Neuronal stem cell (in vitro differentiated cells): ENCODE measurements around the gene MECR.

Source experiments
- DNase-seq: peaks from one replicate; pipeline ENCODE4 v3.0.0-alpha.2; 2013; ENCODE audit warnings: low spot score
- H2AFZ ChIP-seq: one replicate; pipeline ENCODE4 v1.6.1; 2013; ENCODE audit warnings: mild to moderate bottlenecking, low read length, inconsistent platforms
- H2AK5ac ChIP-seq: 2 replicates; pipeline ENCODE4 v1.6.1; 2013; ENCODE audit warnings: low read depth, mild to moderate bottlenecking, inconsistent platforms, low read length, moderate library complexity, mixed read lengths
- H2BK120ac ChIP-seq: 2 replicates; pipeline ENCODE4 v1.6.1; 2013; ENCODE audit warnings: low read depth, mild to moderate bottlenecking, inconsistent platforms, low read length, moderate library complexity, mixed read lengths
- H2BK12ac ChIP-seq: one replicate; pipeline ENCODE4 v1.6.1; 2013; ENCODE audit warnings: low read length, inconsistent platforms
- H2BK15ac ChIP-seq: 2 replicates; pipeline ENCODE4 v1.6.1; 2013; ENCODE audit warnings: mild to moderate bottlenecking, low read length, inconsistent platforms, mixed read lengths
- H2BK5ac ChIP-seq: one replicate; pipeline ENCODE4 v1.6.1; 2013; ENCODE audit warnings: inconsistent platforms, mild to moderate bottlenecking, low read length, moderate library complexity
- H3K14ac ChIP-seq: one replicate; pipeline ENCODE4 v1.6.1; 2013; ENCODE audit warnings: low read length, inconsistent platforms
- H3K18ac ChIP-seq: 2 replicates; pipeline ENCODE4 v1.6.1; 2013; ENCODE audit warnings: low read length, inconsistent platforms
- H3K23ac ChIP-seq: 2 replicates; pipeline ENCODE4 v1.6.1; 2013; ENCODE audit warnings: low read depth, mild to moderate bottlenecking, mixed read lengths, low read length, inconsistent platforms; ENCODE audit not compliant: poor library complexity
- H3K27ac ChIP-seq: replicated peaks from 3 replicates; pipeline ENCODE4 v1.5.1; 2013; ENCODE audit warnings: low read length, inconsistent platforms
- H3K27me3 ChIP-seq, 3 experiments: 2 replicates each; pipeline ENCODE4 v1.6.1; 2013; ENCODE audit warnings: low read length in 3 of 3, mild to moderate bottlenecking in 2 of 3, inconsistent platforms in 1 of 3, low read depth in 1 of 3, mixed read lengths in 1 of 3, moderate library complexity in 1 of 3; ENCODE audit not compliant: control insufficient read depth in 3 of 3, insufficient read depth in 3 of 3
- H3K36me3 ChIP-seq, 2 donors: replicated peaks in 1 of 2; 2 replicates each; pipeline ENCODE4 v1.6.1; 2013; ENCODE audit warnings: low read length in 2 of 2; ENCODE audit not compliant: control insufficient read depth in 2 of 2, insufficient read depth in 2 of 2
- H3K4ac ChIP-seq: 2 replicates; pipeline ENCODE4 v1.6.1; 2013; ENCODE audit warnings: inconsistent platforms, mild to moderate bottlenecking, low read length, moderate library complexity
- H3K4me1 ChIP-seq, 2 donors: 1 replicate in 1 of 2; 2 replicates in 1 of 2; pipeline ENCODE4 v1.6.1; 2013; ENCODE audit warnings: low read length in 2 of 2, low read depth in 1 of 2; ENCODE audit not compliant: control insufficient read depth in 2 of 2, insufficient read depth in 1 of 2
- H3K4me2 ChIP-seq: one replicate; pipeline ENCODE4 v1.6.1; 2013; ENCODE audit warnings: mild to moderate bottlenecking, low read length, inconsistent platforms; ENCODE audit not compliant: insufficient read depth, poor library complexity, severe bottlenecking
- H3K4me3 ChIP-seq, 2 donors: 2 replicates each; pipeline ENCODE4 v1.5.1; 2013; ENCODE audit warnings: low read length in 2 of 2, mild to moderate bottlenecking in 2 of 2, inconsistent platforms in 1 of 2, moderate library complexity in 1 of 2
- H3K79me1 ChIP-seq: one replicate; pipeline ENCODE4 v1.6.1; 2013; ENCODE audit warnings: low read depth, mild to moderate bottlenecking, inconsistent platforms, low read length, moderate library complexity
- H3K9ac ChIP-seq: one replicate; pipeline ENCODE4 v1.6.1; 2013; ENCODE audit warnings: mild to moderate bottlenecking, low read depth, low read length, inconsistent platforms; ENCODE audit not compliant: poor library complexity
- H3K9me3 ChIP-seq, 2 donors: replicated peaks in 1 of 2; 2 replicates each; pipeline versions ENCODE3 to v1.6.1; 2013; ENCODE audit warnings: low read length in 2 of 2, mild to moderate bottlenecking in 2 of 2, inconsistent platforms in 1 of 2, low read depth in 1 of 2, mixed read lengths in 1 of 2, moderate library complexity in 1 of 2; ENCODE audit not compliant: control insufficient read depth in 2 of 2, insufficient read depth in 1 of 2
- H4K8ac ChIP-seq: one replicate; pipeline ENCODE4 v1.6.1; 2013; ENCODE audit warnings: low read depth, mild to moderate bottlenecking, inconsistent platforms, low read length, moderate library complexity
- H4K91ac ChIP-seq: one replicate; pipeline ENCODE4 v1.6.1; 2013; ENCODE audit warnings: low read length, low read depth, mild to moderate bottlenecking, inconsistent platforms; ENCODE audit not compliant: poor library complexity
- WGBS, 2 donors: extraction: QIAGEN DNeasy Blood & Tissue Kit; methylation state at CpG; one replicate each; pipeline ENCODE4 v1.1.7; 2013; ENCODE audit warnings: missing lambda C conversion rate in 2 of 2, mixed read lengths in 1 of 2; ENCODE audit not compliant: insufficient read length in 2 of 2, insufficient replicate concordance in 1 of 2; ENCODE audit errors: extremely low coverage in 2 of 2; 5-methylcytosine and 5-hydroxymethylcytosine counted together

The MECR gene

GRCh38 chr1:29171521-29171920 is 59.2 kb downstream of the MECR start:
- Histone ChIP-seq H2BK12ac (no peak overlapping the region), H3K4me1 (no peaks in the 10 kb centered on the region), H4K8ac (no peak overlapping the region), H3K9ac (no peak overlapping the region), H3K4me3 (no peak overlapping the region), H3K36me3 (peaks cover 2 to 86% of the 10 kb centered on the region in 2 donors), H2AK5ac (no peak overlapping the region), H4K91ac (no peak overlapping the region), H3K79me1 (no peaks in the 10 kb centered on the region), H2AFZ (no peak overlapping the region), H3K27me3 (no peaks in the 10 kb centered on the region), H2BK15ac (no peak overlapping the region), H3K14ac (no peak overlapping the region), H3K4ac (no peak overlapping the region), H3K9me3 (peaks cover 0 to 8% of the 10 kb centered on the region in 2 donors), H3K18ac (no peak overlapping the region), H2BK5ac (no peak overlapping the region), H3K4me2 (no peak overlapping the region), H2BK120ac (no peak overlapping the region), H3K27ac (no peak overlapping the region), H3K23ac (no peak overlapping the region)
- no peak for DNase-seq
- WGBS, 2 donors, result no CpG with 5 or more reads among the region's 5 CpGs

GRCh38 chr1:29171089-29171488 is 59.6 kb downstream of the MECR start:
- Histone ChIP-seq H2BK5ac (no peak overlapping the region), H3K4me3 (no peak overlapping the region), H3K23ac (no peak overlapping the region), H3K4me2 (no peak overlapping the region), H3K79me1 (no peaks in the 10 kb centered on the region), H4K8ac (no peak overlapping the region), H4K91ac (no peak overlapping the region), H2AFZ (no peak overlapping the region), H3K4me1 (peaks cover 0 to 1% of the 10 kb centered on the region in 2 donors), H2AK5ac (no peak overlapping the region), H3K18ac (no peak overlapping the region), H3K14ac (no peak overlapping the region), H3K9me3 (peaks cover 0 to 4% of the 10 kb centered on the region in 2 donors), H2BK120ac (no peak overlapping the region), H2BK15ac (no peak overlapping the region), H2BK12ac (no peak overlapping the region), H3K4ac (no peak overlapping the region), H3K36me3 (peaks cover 4 to 86% of the 10 kb centered on the region in 2 donors), H3K27ac (no peak overlapping the region), H3K27me3 (no peaks in the 10 kb centered on the region), H3K9ac (no peak overlapping the region)
- no peak for DNase-seq
- WGBS, 2 donors, result no CpG with 5 or more reads among the region's 3 CpGs

GRCh38 chr1:29169976-29170375 is 60.8 kb downstream of the MECR start:
- Histone ChIP-seq H3K18ac (no peak overlapping the region), H2BK15ac (no peak overlapping the region), H4K91ac (no peak overlapping the region), H3K9ac (no peak overlapping the region), H2BK5ac (no peak overlapping the region), H3K4me3 (no peak overlapping the region), H2BK12ac (no peak overlapping the region), H3K4me2 (no peak overlapping the region), H3K27ac (no peak overlapping the region), H3K4ac (no peak overlapping the region), H2AK5ac (no peak overlapping the region), H2AFZ (no peak overlapping the region), H3K36me3 (peaks cover 7 to 92% of the 10 kb centered on the region in 2 donors), H3K14ac (no peak overlapping the region), H2BK120ac (no peak overlapping the region), H3K9me3 (peaks cover 0 to 2% of the 10 kb centered on the region in 2 donors), H3K27me3 (no peaks in the 10 kb centered on the region), H3K23ac (no peak overlapping the region), H3K79me1 (no peaks in the 10 kb centered on the region), H3K4me1 (peaks cover 5 to 12% of the 10 kb centered on the region in 2 donors), H4K8ac (no peak overlapping the region)
- DNase-seq, result no peak
- no CpG with 5 or more reads among the region's 3 CpGs for WGBS, 2 donors

- H3K79me1 ChIP-seq, result no peaks in the 10 kb centered on the region
- no peak overlapping the region for H3K4ac ChIP-seq
- peaks cover 7 to 89% of the 10 kb centered on the region in 2 donors for H3K36me3 ChIP-seq
- H3K9me3 ChIP-seq, result no peaks in the 10 kb centered on the region
- no peak overlapping the region for H4K8ac ChIP-seq
- H3K18ac ChIP-seq, result no peak overlapping the region
- no peak overlapping the region for H2BK5ac ChIP-seq
- DNase-seq, result no peak
- H3K14ac ChIP-seq, result no peak overlapping the region
- H3K9ac ChIP-seq, result no peak overlapping the region
- H3K4me1 ChIP-seq, result peaks cover 5 to 25% of the 10 kb centered on the region in 2 donors
- H2BK15ac ChIP-seq, result no peak overlapping the region
- H2AK5ac ChIP-seq, result no peak overlapping the region
- no peak overlapping the region for H3K27ac ChIP-seq
- H2BK120ac ChIP-seq, result no peak overlapping the region
- no peak overlapping the region for H2AFZ ChIP-seq
- no peaks in the 10 kb centered on the region for H3K27me3 ChIP-seq
- WGBS, 2 donors, result no CpG with 5 or more reads among the region's 9 CpGs
- no peak overlapping the region for H3K23ac ChIP-seq
- H2BK12ac ChIP-seq, result no peak overlapping the region
- no peak overlapping the region for H3K4me2 ChIP-seq
- no peak overlapping the region for H3K4me3 ChIP-seq
- H4K91ac ChIP-seq, result no peak overlapping the region
Measured at GRCh38 chr1:29167904-29168303, 62.8 kb downstream of the MECR start.
